ENCODE data around the gene PRPF38A.

DNA sequence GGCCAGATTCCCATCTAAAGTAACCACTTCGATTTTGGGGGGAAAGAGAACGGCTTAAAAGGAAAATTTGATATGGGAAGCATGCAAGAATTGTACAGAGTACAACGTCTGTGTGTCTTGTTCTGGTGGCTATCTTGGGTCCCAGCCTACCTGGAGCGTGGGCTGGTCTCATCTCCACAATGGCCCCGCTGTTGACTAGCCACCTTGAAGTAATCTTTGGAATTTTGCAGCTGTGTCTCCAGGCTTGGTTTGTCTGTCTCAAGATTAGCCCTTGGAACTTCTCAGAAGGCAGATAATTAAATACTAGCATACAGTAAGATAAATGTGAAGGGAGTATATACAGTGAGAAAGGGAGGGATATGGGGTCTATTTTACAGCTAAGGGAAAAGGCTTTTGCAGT, 37.1 kb upstream of the PRPF38A start:
- TF ChIP-seq, protein P1, sequence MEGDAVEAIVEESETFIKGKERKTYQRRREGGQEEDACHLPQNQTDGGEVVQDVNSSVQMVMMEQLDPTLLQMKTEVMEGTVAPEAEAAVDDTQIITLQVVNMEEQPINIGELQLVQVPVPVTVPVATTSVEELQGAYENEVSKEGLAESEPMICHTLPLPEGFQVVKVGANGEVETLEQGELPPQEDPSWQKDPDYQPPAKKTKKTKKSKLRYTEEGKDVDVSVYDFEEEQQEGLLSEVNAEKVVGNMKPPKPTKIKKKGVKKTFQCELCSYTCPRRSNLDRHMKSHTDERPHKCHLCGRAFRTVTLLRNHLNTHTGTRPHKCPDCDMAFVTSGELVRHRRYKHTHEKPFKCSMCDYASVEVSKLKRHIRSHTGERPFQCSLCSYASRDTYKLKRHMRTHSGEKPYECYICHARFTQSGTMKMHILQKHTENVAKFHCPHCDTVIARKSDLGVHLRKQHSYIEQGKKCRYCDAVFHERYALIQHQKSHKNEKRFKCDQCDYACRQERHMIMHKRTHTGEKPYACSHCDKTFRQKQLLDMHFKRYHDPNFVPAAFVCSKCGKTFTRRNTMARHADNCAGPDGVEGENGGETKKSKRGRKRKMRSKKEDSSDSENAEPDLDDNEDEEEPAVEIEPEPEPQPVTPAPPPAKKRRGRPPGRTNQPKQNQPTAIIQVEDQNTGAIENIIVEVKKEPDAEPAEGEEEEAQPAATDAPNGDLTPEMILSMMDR (conservative IDR thresholded peaks at IDR 0.05; ENCODE audit: low read depth, low read length), result no peak
- no peak for TF ChIP-seq EZH2phosphoT487 (IDR thresholded peaks at IDR 0.05; ENCODE audit: borderline replicate concordance, low read length)
- no peak for TF ChIP-seq EZH2 (IDR thresholded peaks at IDR 0.05; ENCODE audit: low read length, unreplicated experiment)
